GM06990 (cell line): ENCODE results near the gene EHD4.

Source experiments
- DNase-seq: peaks from one replicate; pipeline ENCODE4 v3.0.0-alpha.2; 2011; ENCODE audit not compliant: insufficient read length; ENCODE audit errors: extremely low read depth
- H3K27me3 ChIP-seq: replicated peaks from 2 replicates; pipeline ENCODE4 v1.6.0; 2011; ENCODE audit warnings: low read length; ENCODE audit not compliant: control insufficient read depth, insufficient read depth
- H3K36me3 ChIP-seq: 2 replicates; pipeline ENCODE4 v1.5.1; 2011; ENCODE audit warnings: low read length; ENCODE audit not compliant: control insufficient read depth, insufficient read depth
- H3K4me3 ChIP-seq: replicated peaks from 2 replicates; pipeline ENCODE4 v1.5.1; 2011; ENCODE audit warnings: low read depth, mild to moderate bottlenecking, control low read depth, low read length
- CTCF ChIP-seq: IDR thresholded peaks from 2 replicates; pipeline ENCODE4 v1.5.1; 2011; ENCODE audit warnings: low read length, control low read depth, mild to moderate bottlenecking, inconsistent platforms; ENCODE audit not compliant: insufficient read depth, poor library complexity, severe bottlenecking

The EHD4 gene

GRCh38 chr15:41996921-41997592, 24.7 kb upstream of the EHD4 start:
- TF ChIP-seq CTCF, result no peak
- no peak overlapping the region for H3K4me3 ChIP-seq
- no peaks in the 10 kb centered on the region for H3K27me3 ChIP-seq
- no peak for DNase-seq
- no peaks in the 10 kb centered on the region for H3K36me3 ChIP-seq

GRCh38 chr15:41996376-41996775, 24.0 kb upstream of the EHD4 start:
- Histone ChIP-seq H3K4me3 (no peak overlapping the region), H3K27me3 (no peaks in the 10 kb centered on the region), H3K36me3 (no peaks in the 10 kb centered on the region)
- no peak for TF ChIP-seq CTCF
- no peak for DNase-seq

- no peaks in the 10 kb centered on the region for H3K27me3 ChIP-seq
- H3K4me3 ChIP-seq, result no peak overlapping the region
- DNase-seq, result no peak
- TF ChIP-seq CTCF, result no peak
- H3K36me3 ChIP-seq, result no peaks in the 10 kb centered on the region
These were observed 23.1 kb upstream of the EHD4 start for GRCh38 chr15:41995476-41995855.

GRCh38 chr15:41994772-41995475, 22.6 kb upstream of the EHD4 start:
- no peak overlapping the region for H3K4me3 ChIP-seq
- no peak for DNase-seq

GRCh38 chr15:41994171-41994650, 21.9 kb upstream of the EHD4 start:
- no peak for TF ChIP-seq CTCF
- no peak overlapping the region for H3K4me3 ChIP-seq
- no peak for DNase-seq
- H3K36me3 ChIP-seq, result no peaks in the 10 kb centered on the region
- no peaks in the 10 kb centered on the region for H3K27me3 ChIP-seq

More at GRCh38 chr15:41994772-41995475, 22.6 kb upstream of the EHD4 start:
- Histone ChIP-seq H3K27me3 (no peaks in the 10 kb centered on the region), H3K36me3 (no peaks in the 10 kb centered on the region)
- no peak for TF ChIP-seq CTCF
